GM23248 (cell line): ENCODE results near the gene CSRNP2. TPM values are rescaled to one million over a fixed set of nuclear protein-coding genes. Genes with fewer than 3 reads are reported as not detected.
"Not testable (repeated sequence)": the region's sequence is repeated elsewhere in the genome, so short reads cannot be mapped to it uniquely, and the experiment has no call there.

Source experiments
- DNase-seq: peaks from one replicate; pipeline ENCODE4 v3.0.0-alpha.2; 2015
- H2AFZ ChIP-seq: fragments of 200-600 bp; sonication (generic); 2 replicates; pipeline ENCODE4 v1.6.1; 2016; ENCODE audit warnings: antibody characterized with exemption
- H3F3A ChIP-seq: fragments of 200-600 bp; sonication (generic); 2 replicates; pipeline ENCODE4 v1.6.1; 2016; ENCODE audit warnings: mild to moderate bottlenecking, antibody characterized with exemption, mixed run types; ENCODE audit not compliant: insufficient read depth
- H3K27ac ChIP-seq: fragments of 200-600 bp; sonication (generic); 2 replicates; pipeline ENCODE4 v1.5.1; 2016; ENCODE audit warnings: mild to moderate bottlenecking
- H3K27me3 ChIP-seq: fragments of 200-600 bp; sonication (generic); replicated peaks from 2 replicates; pipeline ENCODE4 v1.6.1; 2016; ENCODE audit warnings: mild to moderate bottlenecking; ENCODE audit not compliant: insufficient read depth
- H3K36me3 ChIP-seq: fragments of 200-600 bp; sonication (generic); 2 replicates; pipeline ENCODE4 v1.6.1; 2016; ENCODE audit warnings: low read depth, mild to moderate bottlenecking
- H3K4me1 ChIP-seq: fragments of 200-600 bp; sonication (generic); 2 replicates; pipeline ENCODE4 v1.6.1; 2016; ENCODE audit warnings: mild to moderate bottlenecking; ENCODE audit not compliant: insufficient read depth
- H3K4me2 ChIP-seq: fragments of 200-600 bp; sonication (generic); one replicate; pipeline ENCODE4 v1.6.1; 2016; ENCODE audit warnings: mild to moderate bottlenecking; ENCODE audit not compliant: unreplicated experiment
- H3K4me3 ChIP-seq: fragments of 200-600 bp; sonication (generic); 2 replicates; pipeline ENCODE4 v1.5.1; 2016; ENCODE audit warnings: mild to moderate bottlenecking
- H3K79me2 ChIP-seq: fragments of 200-600 bp; sonication (generic); 2 replicates; pipeline ENCODE4 v1.6.1; 2016; ENCODE audit warnings: mild to moderate bottlenecking; ENCODE audit not compliant: insufficient read depth
- H3K9ac ChIP-seq: fragments of 200-600 bp; sonication (generic); 2 replicates; pipeline ENCODE4 v1.6.1; 2016; ENCODE audit warnings: mild to moderate bottlenecking
- H3K9me2 ChIP-seq: fragments of 200-600 bp; sonication (generic); 2 replicates; pipeline ENCODE4 v1.6.1; 2016; ENCODE audit warnings: mixed run types, mild to moderate bottlenecking, moderate library complexity; ENCODE audit not compliant: insufficient read depth
- H3K9me3 ChIP-seq: fragments of 200-600 bp; sonication (generic); one replicate; pipeline ENCODE4 v1.6.1; 2017; ENCODE audit warnings: low read depth
- H4K20me1 ChIP-seq: fragments of 200-600 bp; sonication (generic); 2 replicates; pipeline ENCODE4 v1.6.0; 2016; ENCODE audit not compliant: insufficient read depth
- EZH2 ChIP-seq: fragments of 200-600 bp; sonication (generic); IDR thresholded peaks from 2 replicates; pipeline ENCODE4 v1.6.1; 2018; ENCODE audit warnings: antibody characterized with exemption, mild to moderate bottlenecking; ENCODE audit not compliant: insufficient read depth, poor library complexity, severe bottlenecking
- EZH2phosphoT487 ChIP-seq: fragments of 200-600 bp; sonication (generic); IDR thresholded peaks from 2 replicates; pipeline ENCODE4 v1.6.1; 2018; ENCODE audit warnings: antibody characterized with exemption, moderate library complexity, mild to moderate bottlenecking, low read depth; ENCODE audit not compliant: insufficient read depth
- WGBS, 2 experiments: methylation state at CpG; one replicate each; pipeline ENCODE4 v1.1.6; 2015 to 2017; ENCODE audit warnings: low lambda C conversion rate in 2 of 2, low coverage in 1 of 2; ENCODE audit errors: missing lambda C conversion rate in 2 of 2; 5-methylcytosine and 5-hydroxymethylcytosine counted together
- in situ Hi-C: fragments of 300-500 bp; cut with MboI; formaldehyde crosslinking; loops from 2 replicates; pipeline ENCODE4 v1.15.0; 2020
- polyA plus RNA-seq: library from polyadenylated mRNA; unstranded; fragments of >200 nt; fragmentation: Nextera tagmentation; extraction: Ambion mirVana; gene quantifications from 2 replicates; pipeline ENCODE4 v1.2.1, GENCODE V29; 2016
- small RNA-seq: library from RNA; depleted of rRNA; stranded (forward); fragments of <200 nt; gene quantifications from one replicate; pipeline ENCODE3, GENCODE V24; 2014; ENCODE audit warnings: low read depth, low replicate concordance
- total RNA-seq: library from RNA; depleted of rRNA; stranded (reverse); fragments of >200 nt; shearing (Covaris generic); gene quantifications from 2 replicates; pipeline ENCODE4 v1.2.3, GENCODE V29; 2014; rRNA removed

Gene CSRNP2
- total and polyA plus RNA-seq, 2 experiments from 2014 or later, result 15.1 to 22.0 TPM

- H3K9ac ChIP-seq, result no peak overlapping the region
- no peaks in the 10 kb centered on the region for H3K9me2 ChIP-seq
- H3F3A ChIP-seq, result no peaks in the 10 kb centered on the region
- no peak for DNase-seq
- no peaks in the 10 kb centered on the region for H3K4me1 ChIP-seq
- no peak overlapping the region for H3K4me2 ChIP-seq
- no peak overlapping the region for H3K27ac ChIP-seq
- H3K27me3 ChIP-seq, result no peaks in the 10 kb centered on the region
- in situ Hi-C loops, result no loop called here
- no peak overlapping the region for H2AFZ ChIP-seq
- 0 out of 2 replicates have a peak, but pooled peaks cover 6% of the 10 kb centered on the region for H4K20me1 ChIP-seq
- no peaks in the 10 kb centered on the region for H3K36me3 ChIP-seq
- H3K9me3 ChIP-seq, result no peaks in the 10 kb centered on the region
- TF ChIP-seq EZH2phosphoT487 (no peak), EZH2 (no peak)
- peaks cover 97% of the 10 kb centered on the region for H3K79me2 ChIP-seq
- no peak overlapping the region for H3K4me3 ChIP-seq
Observed at GRCh38 chr12:51017452-51017851, 65.9 kb downstream of the CSRNP2 start.

DNA sequence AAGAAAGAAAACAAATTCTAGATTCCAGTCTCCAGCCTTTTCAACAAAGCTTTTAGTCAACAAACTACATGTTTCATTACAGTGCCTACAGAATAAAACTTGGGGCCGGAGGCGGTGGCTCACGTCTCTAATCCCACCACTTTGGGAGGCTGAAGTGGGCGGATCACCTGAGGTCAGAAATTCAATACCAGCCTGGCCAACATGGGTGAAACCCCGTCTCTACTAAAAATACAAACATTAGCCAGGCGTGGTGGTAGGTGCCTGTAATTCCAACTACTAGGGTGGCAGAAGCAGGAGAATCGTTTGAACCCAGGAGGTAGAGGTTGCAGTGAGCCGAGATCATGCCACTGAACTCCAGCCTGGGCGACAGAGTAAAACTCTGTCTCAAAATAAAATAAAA, 68.9 kb downstream of the CSRNP2 start:
- H3K27me3 ChIP-seq, H3K4me2 ChIP-seq, H3K9ac ChIP-seq, DNase-seq, H3K36me3 ChIP-seq, H3F3A ChIP-seq, H3K4me3 ChIP-seq, H2AFZ ChIP-seq, H3K27ac ChIP-seq, in situ Hi-C loops, H4K20me1 ChIP-seq, H3K9me3 ChIP-seq, H3K9me2 ChIP-seq, H3K4me1 ChIP-seq: not testable (repeated sequence)
- WGBS, 2 experiments, result 94 to 95% methylated on average over 9 of the region's 9 CpGs
- peaks cover 92% of the 10 kb centered on the region for H3K79me2 ChIP-seq

DNA sequence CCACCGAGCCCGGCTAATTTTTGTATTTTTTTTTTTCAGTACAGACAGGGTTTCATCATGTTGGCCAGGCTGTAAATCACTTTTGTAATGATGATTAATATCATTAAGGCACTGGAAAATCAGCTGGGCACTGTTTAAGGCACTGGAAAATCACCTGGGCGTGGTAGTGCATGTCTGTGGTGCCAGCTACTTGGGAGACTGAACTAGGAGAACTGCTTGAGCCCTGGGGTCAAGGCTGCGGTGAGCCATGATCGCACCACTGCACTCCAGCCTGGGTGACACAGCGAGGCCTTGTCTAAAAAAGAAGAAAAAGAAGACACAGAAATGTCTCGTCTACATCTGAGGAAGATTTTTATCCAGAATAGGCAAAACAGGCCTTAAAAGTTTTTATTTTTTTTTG, 70.0 kb downstream of the CSRNP2 start:
- DNase-seq, result no peak
- no peak overlapping the region for H3K27ac ChIP-seq
- WGBS, 2 experiments, result 96 to 99% methylated on average over 7 of the region's 7 CpGs
- H3K79me2 ChIP-seq, result peaks cover 87% of the 10 kb centered on the region
- H3K9ac ChIP-seq, result no peak overlapping the region
- H3K36me3 ChIP-seq, result no peaks in the 10 kb centered on the region
- H3K27me3 ChIP-seq, result no peaks in the 10 kb centered on the region
- no peaks in the 10 kb centered on the region for H3K4me1 ChIP-seq
- TF ChIP-seq EZH2phosphoT487, result no peak
- TF ChIP-seq EZH2, result no peak
- 0 out of 2 replicates have a peak, but pooled peaks cover 6% of the 10 kb centered on the region for H4K20me1 ChIP-seq
- no peak overlapping the region for H3K4me3 ChIP-seq
- H3F3A ChIP-seq, result no peaks in the 10 kb centered on the region
- in situ Hi-C loops, result no loop called here
- H3K4me2 ChIP-seq, result no peak overlapping the region
- H3K9me3 ChIP-seq, result no peaks in the 10 kb centered on the region
- H2AFZ ChIP-seq, result no peak overlapping the region
- no peaks in the 10 kb centered on the region for H3K9me2 ChIP-seq

DNA sequence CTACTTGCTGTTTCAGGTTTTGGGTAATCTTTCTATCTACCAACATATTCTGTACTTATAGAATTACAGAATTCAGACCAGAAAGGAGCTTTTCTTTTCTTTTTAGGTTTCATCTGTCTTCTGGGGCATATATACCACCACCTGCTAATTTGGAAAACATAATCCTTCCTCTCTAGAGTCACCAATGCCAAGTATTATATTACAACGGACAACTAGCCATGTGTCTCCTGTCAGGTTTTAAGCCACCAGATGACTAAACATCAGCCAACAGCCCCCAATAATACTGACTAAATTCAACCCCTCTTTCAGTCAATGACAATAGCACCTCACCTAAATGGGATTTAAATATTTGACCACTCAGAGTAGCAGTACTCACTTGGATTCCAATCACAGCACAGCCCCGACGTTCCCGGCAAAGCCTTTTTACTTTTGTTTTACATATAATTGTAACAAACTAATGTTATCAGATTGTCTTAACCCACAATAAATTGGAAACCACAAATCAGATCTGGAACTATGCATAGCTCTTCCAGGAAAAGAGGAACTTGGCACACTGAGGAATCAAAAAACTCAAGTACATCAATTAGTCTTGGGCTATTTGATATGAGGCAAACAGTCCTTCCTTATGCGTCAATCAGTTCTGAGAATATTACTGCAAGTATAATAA, 70.7 kb downstream of the CSRNP2 start:
- Histone ChIP-seq H3F3A (no peaks in the 10 kb centered on the region), H2AFZ (no peak overlapping the region), H3K4me2 (no peak overlapping the region), H4K20me1 (0 out of 2 replicates have a peak, but pooled peaks cover 6% of the 10 kb centered on the region), H3K9ac (no peak overlapping the region), H3K9me3 (no peaks in the 10 kb centered on the region), H3K9me2 (no peaks in the 10 kb centered on the region), H3K36me3 (no peaks in the 10 kb centered on the region), H3K4me1 (no peaks in the 10 kb centered on the region), H3K27me3 (no peaks in the 10 kb centered on the region), H3K4me3 (no peak overlapping the region), H3K27ac (no peak overlapping the region), H3K79me2 (peaks cover 80% of the 10 kb centered on the region)
- no peak for TF ChIP-seq EZH2phosphoT487
- no peak for DNase-seq
- 91% methylated on average over 5 of the region's 5 CpGs for WGBS, 2 experiments
- in situ Hi-C loops, result no loop called here

- H3K9ac ChIP-seq, result no peak overlapping the region
- no peaks in the 10 kb centered on the region for H3F3A ChIP-seq
- 0 out of 2 replicates have a peak, but pooled peaks cover under 1% of the 10 kb centered on the region for H4K20me1 ChIP-seq
- H3K4me1 ChIP-seq, result no peaks in the 10 kb centered on the region
- H3K27me3 ChIP-seq, result no peaks in the 10 kb centered on the region
- in situ Hi-C loops, result no loop called here
- no peak overlapping the region for H3K27ac ChIP-seq
- peaks cover 72% of the 10 kb centered on the region for H3K79me2 ChIP-seq
- DNase-seq, result peak; percentile 31
- H2AFZ ChIP-seq, result no peak overlapping the region
- no peaks in the 10 kb centered on the region; the same call in 1 of the 2 replicates for H3K36me3 ChIP-seq
- no peak overlapping the region for H3K4me2 ChIP-seq
- no peak for TF ChIP-seq EZH2phosphoT487
- no peak for TF ChIP-seq EZH2
- H3K4me3 ChIP-seq, result no peak overlapping the region
- no peaks in the 10 kb centered on the region for H3K9me3 ChIP-seq
- 38 to 43% methylated on average over 4 of the region's 4 CpGs for WGBS, 2 experiments
- H3K9me2 ChIP-seq, result no peaks in the 10 kb centered on the region
Observed at GRCh38 chr12:51011955-51012354, 71.4 kb downstream of the CSRNP2 start.

Small RNA genes lying within 50 kb of the gene (small RNA-seq; reads per million reads assigned to genes)
- gene RNU6-1273P, result not detected
- not detected for gene RNU6-87P

Other genes starting within 250 kb of the CSRNP2 start
- gene TMPRSS12, start 240.7 kb downstream of the CSRNP2 start, total RNA-seq, result not detected in 2 replicates
- gene TMPRSS12, start 240.7 kb downstream of the CSRNP2 start, polyA plus RNA-seq, result not detected in 2 replicates
- not detected in 2 replicates for gene HIGD1C, start 131.1 kb downstream of the CSRNP2 start, total RNA-seq
- not detected in 2 replicates for gene HIGD1C, start 131.1 kb downstream of the CSRNP2 start, polyA plus RNA-seq
- gene SLC11A2, start 57.2 kb downstream of the CSRNP2 start, total RNA-seq, result 16.3 and 22.8 TPM in 2 replicates
- 18.2 and 18.7 TPM in 2 replicates for gene SLC11A2, start 57.2 kb downstream of the CSRNP2 start, polyA plus RNA-seq
- gene LETMD1, start 35.3 kb downstream of the CSRNP2 start, total RNA-seq, result 29.8 and 67.5 TPM in 2 replicates
- gene LETMD1, start 35.3 kb downstream of the CSRNP2 start, polyA plus RNA-seq, result 14.5 and 16.3 TPM in 2 replicates
- 9.0 and 20.2 TPM in 2 replicates for gene TFCP2, start 89.5 kb upstream of the CSRNP2 start, total RNA-seq
- gene TFCP2, start 89.5 kb upstream of the CSRNP2 start, polyA plus RNA-seq, result 10.8 and 12.4 TPM in 2 replicates
- gene POU6F1, start 134.5 kb upstream of the CSRNP2 start, total RNA-seq, result 1.0 and 3.0 TPM in 2 replicates
- 1.8 and 2.4 TPM in 2 replicates for gene POU6F1, start 134.5 kb upstream of the CSRNP2 start, polyA plus RNA-seq
- 145 and 150 TPM in 2 replicates for gene DAZAP2, start 155.2 kb upstream of the CSRNP2 start, total RNA-seq
- gene DAZAP2, start 155.2 kb upstream of the CSRNP2 start, polyA plus RNA-seq, result 216 and 228 TPM in 2 replicates
- 18.2 and 18.8 TPM in 2 replicates for gene SMAGP, start 186.8 kb upstream of the CSRNP2 start, total RNA-seq
- gene SMAGP, start 186.8 kb upstream of the CSRNP2 start, polyA plus RNA-seq, result 35.0 and 41.0 TPM in 2 replicates
- gene BIN2, start 240.6 kb upstream of the CSRNP2 start, total RNA-seq, result not detected in 2 replicates
- not detected in 2 replicates for gene BIN2, start 240.6 kb upstream of the CSRNP2 start, polyA plus RNA-seq